Activated T-helper 2 cell treated with anti-CD3 and anti-CD28 coated beads, Interferon-gamma antibody, Interleukin-2, Interleukin-4, amounts not matched to agents 10 μg/mL and 5 μg/mL and 100 μg/mL, durations not matched to agents 14 hours and 24 hours and 36 hours (primary cell): Measurements from ENCODE around the gene APBA2. TPM values are rescaled to one million over a fixed set of nuclear protein-coding genes. Genes with fewer than 3 reads are reported as not detected.

Experiments
- DNase-seq: peaks from one replicate; pipeline ENCODE4 v3.0.0; 2021; ENCODE audit warnings: low spot score
- H3K27ac Mint-ChIP-seq: one replicate; pipeline ENCODE4 v1.8.0; 2021; ENCODE audit warnings: mixed read lengths
- H3K27me3 Mint-ChIP-seq: one replicate; pipeline ENCODE4 v1.8.0; 2021; ENCODE audit warnings: low read depth, mixed read lengths
- H3K36me3 Mint-ChIP-seq: one replicate; pipeline ENCODE4 v1.8.0; 2021; ENCODE audit warnings: low read depth, mixed read lengths
- H3K4me1 Mint-ChIP-seq: one replicate; pipeline ENCODE4 v1.8.0; 2021; ENCODE audit warnings: low read depth, mixed read lengths
- H3K4me3 Mint-ChIP-seq: one replicate; pipeline ENCODE4 v1.8.0; 2021; ENCODE audit warnings: low read depth, mild to moderate bottlenecking, moderate library complexity, mixed read lengths
- H3K9me3 Mint-ChIP-seq: one replicate; pipeline ENCODE4 v1.8.0; 2021; ENCODE audit warnings: mixed read lengths
- intact Hi-C: fragments of 100-400 bp; cut with micrococcal nuclease; formaldehyde crosslinking; loops from one replicate; pipeline ENCODE4 v1.15.1; 2023
- total RNA-seq: library from RNA; stranded (reverse); gene quantifications from 2 replicates; pipeline ENCODE4 v1.2.3, GENCODE V29; 2022

Gene APBA2
- total RNA-seq, 1 donor from 2014 or later = 1.2 TPM

DNA sequence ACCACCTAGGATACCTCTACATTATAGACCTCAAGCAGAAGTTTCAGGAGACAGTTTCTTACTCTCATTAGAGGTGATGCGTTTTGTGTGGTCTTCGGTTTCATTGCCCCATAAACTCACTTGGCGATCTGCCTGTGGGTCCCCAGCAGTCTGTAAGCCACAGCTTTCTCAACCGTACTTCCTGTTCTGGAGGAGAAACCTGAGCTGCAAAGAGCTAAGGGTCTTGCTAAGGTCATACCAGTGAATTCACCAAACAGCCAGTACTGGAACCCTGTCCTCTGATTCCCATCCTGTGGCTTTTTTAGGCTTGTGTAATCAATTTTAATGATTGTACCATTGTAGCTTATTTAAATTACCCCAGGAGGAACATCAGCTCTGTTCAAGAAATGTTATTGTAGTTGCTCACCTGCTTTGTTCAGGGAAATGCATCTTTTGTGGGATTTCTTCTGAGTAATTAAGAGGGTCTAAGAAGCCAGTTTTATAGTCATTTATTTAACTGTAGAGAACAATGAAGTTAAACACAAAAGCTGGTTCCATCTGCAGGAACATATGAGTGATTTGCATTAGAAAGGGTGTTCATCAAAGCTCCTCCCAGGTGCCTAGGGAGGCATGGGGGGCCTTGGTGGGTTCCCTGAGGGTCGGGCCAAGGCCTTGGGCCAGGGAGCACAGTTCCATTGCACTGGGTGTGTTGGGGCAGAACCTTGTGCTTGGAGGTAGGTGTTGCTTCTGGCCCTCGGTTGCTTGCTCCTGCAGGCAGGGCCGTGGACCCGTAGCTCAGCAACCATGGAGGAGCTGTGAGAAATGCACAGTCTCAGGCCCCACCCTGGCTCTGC lies 69.6 kb downstream of the APBA2 start:
- Mint-ChIP-seq H3K36me3 (no peaks in the 10 kb centered on the region), H3K27ac (peak overlapping the region; percentile 15), H3K4me1 (peaks cover 28% of the 10 kb centered on the region), H3K9me3 (no peaks in the 10 kb centered on the region), H3K27me3 (peaks cover 7% of the 10 kb centered on the region), H3K4me3 (no peak overlapping the region)
- no peak for DNase-seq
- intact Hi-C loops = loop anchor here (1.0 kb wide), 1 partner anchor 8 kb away; no protein-coding TSS in a partner anchor

DNA sequence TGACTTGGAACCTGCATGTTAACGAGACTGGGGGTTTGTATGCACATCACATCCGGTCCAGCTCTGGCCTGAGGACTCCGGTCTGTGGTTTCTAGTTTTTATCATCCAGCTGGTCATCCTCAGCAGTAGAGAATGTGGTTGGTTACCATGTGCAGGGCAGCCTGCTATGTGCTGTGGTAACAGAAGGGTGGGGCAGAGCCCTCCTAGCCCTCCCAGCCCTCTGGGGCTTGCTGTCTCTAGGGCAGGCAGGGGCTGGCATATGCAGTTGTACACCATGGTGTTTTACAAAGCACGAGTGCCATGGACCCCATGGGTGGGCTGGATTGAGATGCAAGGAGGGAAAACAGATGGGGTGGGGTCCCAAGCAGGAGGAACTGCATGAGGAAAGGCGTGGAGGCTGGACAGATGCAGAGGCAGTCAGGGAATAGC lies 70.2 kb downstream of the APBA2 start:
- intact Hi-C loops = loop anchor here (1.0 kb wide), 1 partner anchor 7 kb away; no protein-coding TSS in a partner anchor
- H3K4me1 Mint-ChIP-seq = peaks cover 29% of the 10 kb centered on the region
- no peaks in the 10 kb centered on the region for H3K9me3 Mint-ChIP-seq
- DNase-seq = no peak
- H3K27ac Mint-ChIP-seq = no peak overlapping the region
- no peaks in the 10 kb centered on the region for H3K36me3 Mint-ChIP-seq
- H3K27me3 Mint-ChIP-seq = peaks cover 7% of the 10 kb centered on the region
- H3K4me3 Mint-ChIP-seq = no peak overlapping the region

- Mint-ChIP-seq H3K9me3 (no peaks in the 10 kb centered on the region), H3K4me3 (no peak overlapping the region), H3K27me3 (peaks cover 7% of the 10 kb centered on the region), H3K36me3 (no peaks in the 10 kb centered on the region), H3K4me1 (peaks cover 33% of the 10 kb centered on the region), H3K27ac (no peak overlapping the region)
- intact Hi-C loops = no loop called here
- no peak for DNase-seq
Measured at GRCh38 chr15:28956491-28956890, 70.7 kb downstream of the APBA2 start.

- peaks cover 7% of the 10 kb centered on the region for H3K27me3 Mint-ChIP-seq
- H3K36me3 Mint-ChIP-seq = no peaks in the 10 kb centered on the region
- H3K27ac Mint-ChIP-seq = no peak overlapping the region
- no peak for DNase-seq
- intact Hi-C loops = no loop called here
- no peaks in the 10 kb centered on the region for H3K9me3 Mint-ChIP-seq
- H3K4me1 Mint-ChIP-seq = peaks cover 36% of the 10 kb centered on the region
- H3K4me3 Mint-ChIP-seq = no peak overlapping the region
Measured at GRCh38 chr15:28957606-28958498, 72.1 kb downstream of the APBA2 start.

DNA sequence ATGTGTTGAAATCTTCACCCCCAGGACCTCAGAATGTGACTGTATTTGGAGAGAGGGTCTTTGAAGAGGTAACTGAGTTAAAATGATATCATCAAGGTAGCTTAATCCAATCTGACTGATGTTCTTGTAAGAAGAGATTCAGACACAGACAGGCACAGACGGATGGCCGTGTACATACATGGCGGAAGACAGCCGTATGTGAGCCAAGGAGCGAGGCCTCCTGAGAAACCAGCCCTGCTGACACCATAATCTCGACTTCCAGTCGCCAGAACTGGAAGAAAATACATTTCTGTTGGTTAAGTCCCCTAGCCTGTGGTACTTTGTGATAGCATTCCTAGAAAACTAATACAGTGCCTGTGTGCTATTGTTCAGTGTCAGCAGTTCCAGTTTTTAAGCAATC lies 73.6 kb downstream of the APBA2 start:
- Mint-ChIP-seq H3K27me3 (no peaks in the 10 kb centered on the region), H3K36me3 (no peaks in the 10 kb centered on the region)

DNA sequence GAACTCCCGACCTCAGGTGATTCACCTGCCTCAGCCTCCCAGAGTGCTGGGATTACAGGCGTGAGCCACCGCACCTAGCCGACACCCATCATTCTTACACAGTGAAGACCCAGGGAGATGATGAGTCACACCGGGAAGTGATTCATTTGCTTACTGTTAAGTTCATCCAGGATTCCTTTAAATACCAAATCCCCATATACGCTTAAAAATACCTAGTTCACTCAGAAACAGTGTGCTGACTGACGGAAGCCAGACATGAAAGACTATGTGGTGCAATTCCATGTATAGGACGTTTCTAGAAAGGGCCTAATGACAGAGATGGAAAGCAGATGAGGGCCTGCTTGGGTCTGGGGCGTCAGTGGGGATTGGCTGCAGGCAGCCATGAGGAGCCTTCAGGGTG lies 75.2 kb downstream of the APBA2 start:
- peaks cover 23% of the 10 kb centered on the region for H3K4me1 Mint-ChIP-seq
- peaks cover 2% of the 10 kb centered on the region for H3K27me3 Mint-ChIP-seq
- H3K9me3 Mint-ChIP-seq = no peaks in the 10 kb centered on the region
- H3K4me3 Mint-ChIP-seq = no peak overlapping the region
- H3K27ac Mint-ChIP-seq = no peak overlapping the region
- H3K36me3 Mint-ChIP-seq = no peaks in the 10 kb centered on the region
- DNase-seq = no peak
- intact Hi-C loops = no loop called here

More for the DNA sequence above, 73.6 kb downstream of the APBA2 start:
- Mint-ChIP-seq H3K4me1 (peaks cover 37% of the 10 kb centered on the region), H3K4me3 (no peak overlapping the region), H3K27ac (no peak overlapping the region), H3K9me3 (no peaks in the 10 kb centered on the region)
- intact Hi-C loops = no loop called here
- DNase-seq = no peak

- Mint-ChIP-seq H3K4me1 (peaks cover 20% of the 10 kb centered on the region), H3K27me3 (peaks cover 4% of the 10 kb centered on the region), H3K4me3 (no peak overlapping the region), H3K36me3 (no peaks in the 10 kb centered on the region), H3K9me3 (no peaks in the 10 kb centered on the region), H3K27ac (no peak overlapping the region)
- intact Hi-C loops = no loop called here
- no peak for DNase-seq
Measured at GRCh38 chr15:28961391-28961790, 75.6 kb downstream of the APBA2 start.

DNA sequence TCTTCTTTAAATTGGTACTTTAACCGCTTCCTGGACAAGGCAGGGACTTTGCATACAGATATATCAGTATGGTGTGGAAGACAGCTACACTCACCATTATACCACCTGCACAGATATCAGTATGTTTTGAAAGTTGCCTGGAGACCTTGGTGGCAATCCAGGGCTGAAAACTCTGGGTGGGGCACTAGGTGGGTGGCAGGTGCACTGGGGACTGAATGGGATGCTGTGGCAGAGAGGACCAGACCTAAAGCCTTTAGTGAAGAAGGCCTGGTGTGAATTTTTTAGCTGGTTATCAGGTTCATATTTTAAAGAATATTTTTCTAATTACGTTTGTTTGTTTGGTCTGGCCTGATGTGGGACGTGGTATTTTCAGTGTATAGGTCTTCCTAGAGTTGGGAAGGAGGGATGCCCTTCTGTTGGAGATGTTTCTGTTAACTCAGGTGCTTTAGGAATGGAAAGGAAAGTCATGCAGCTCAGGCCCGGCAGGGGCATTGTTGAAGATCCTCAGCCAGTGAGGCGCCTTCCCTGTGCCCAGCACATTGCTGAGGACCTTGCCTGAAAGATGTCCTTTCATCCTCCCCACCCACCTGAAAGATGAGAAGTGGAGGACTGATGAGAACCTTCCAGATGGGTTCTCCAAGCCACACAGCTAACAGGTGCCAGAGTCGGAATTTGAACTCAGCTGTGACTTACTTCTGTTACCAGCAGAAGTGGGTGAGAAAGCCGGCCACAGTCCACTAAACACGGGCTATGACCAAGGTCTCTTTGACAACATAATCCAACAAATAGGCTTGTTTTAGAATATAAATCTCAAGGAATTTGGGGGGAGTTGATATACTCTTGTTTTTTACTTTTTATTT lies 77.3 kb downstream of the APBA2 start:
- intact Hi-C loops = loop anchor here (1.0 kb wide), 1 partner anchor 8 kb away; no protein-coding TSS in a partner anchor
- DNase-seq = no peak

GRCh38 chr15:28963711-28964081 lies 77.9 kb downstream of the APBA2 start:
- Mint-ChIP-seq H3K4me3 (no peak overlapping the region), H3K36me3 (no peaks in the 10 kb centered on the region), H3K9me3 (no peaks in the 10 kb centered on the region), H3K4me1 (peaks cover 16% of the 10 kb centered on the region), H3K27me3 (peaks cover 6% of the 10 kb centered on the region), H3K27ac (no peak overlapping the region)
- intact Hi-C loops = loop anchor here (1.0 kb wide), 1 partner anchor 8 kb away; no protein-coding TSS in a partner anchor
- DNase-seq = no peak

More for the DNA sequence above, 77.3 kb downstream of the APBA2 start:
- no peak overlapping the region for H3K4me3 Mint-ChIP-seq
- no peaks in the 10 kb centered on the region for H3K36me3 Mint-ChIP-seq
- peaks cover 16% of the 10 kb centered on the region for H3K4me1 Mint-ChIP-seq
- peak overlapping the region; percentile 36 for H3K27ac Mint-ChIP-seq
- peaks cover 6% of the 10 kb centered on the region for H3K27me3 Mint-ChIP-seq
- H3K9me3 Mint-ChIP-seq = no peaks in the 10 kb centered on the region

- H3K9me3 Mint-ChIP-seq = no peaks in the 10 kb centered on the region
- peaks cover 6% of the 10 kb centered on the region for H3K27me3 Mint-ChIP-seq
- intact Hi-C loops = no loop called here
Measured at GRCh38 chr15:28964098-28964497, 78.3 kb downstream of the APBA2 start.

DNA sequence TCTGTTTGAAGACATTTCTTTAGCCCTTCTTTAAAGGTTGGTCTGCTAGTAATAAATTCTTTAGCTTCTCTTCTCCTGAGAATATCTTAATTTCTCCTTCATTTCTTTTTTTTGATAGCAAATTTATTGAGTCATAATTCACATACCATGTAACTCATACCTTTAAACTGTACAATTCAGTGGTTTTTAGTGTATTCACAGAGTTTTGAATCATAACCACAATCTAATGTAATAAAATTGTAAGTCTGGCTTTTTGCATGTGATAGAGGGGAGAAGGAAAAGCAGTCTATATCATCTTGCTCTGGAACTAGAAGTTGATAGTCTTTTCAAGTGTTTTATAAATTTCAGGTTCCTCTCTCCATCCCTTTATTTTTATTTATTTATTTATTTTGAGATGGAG lies 81.3 kb downstream of the APBA2 start:
- no peaks in the 10 kb centered on the region for H3K9me3 Mint-ChIP-seq
- no peak overlapping the region for H3K27ac Mint-ChIP-seq
- intact Hi-C loops = no loop called here
- H3K4me3 Mint-ChIP-seq = no peak overlapping the region
- peaks cover 11% of the 10 kb centered on the region for H3K27me3 Mint-ChIP-seq
- DNase-seq = no peak
- H3K4me1 Mint-ChIP-seq = peaks cover 12% of the 10 kb centered on the region
- no peaks in the 10 kb centered on the region for H3K36me3 Mint-ChIP-seq

More at GRCh38 chr15:28964098-28964497, 78.3 kb downstream of the APBA2 start:
- no peak for DNase-seq
- Mint-ChIP-seq H3K27ac (no peak overlapping the region), H3K36me3 (no peaks in the 10 kb centered on the region), H3K4me3 (no peak overlapping the region), H3K4me1 (peaks cover 16% of the 10 kb centered on the region)

- no peak for DNase-seq
- Mint-ChIP-seq H3K4me3 (no peak overlapping the region), H3K4me1 (peaks cover 8% of the 10 kb centered on the region), H3K27me3 (peaks cover 11% of the 10 kb centered on the region), H3K36me3 (no peaks in the 10 kb centered on the region), H3K27ac (no peak overlapping the region), H3K9me3 (no peaks in the 10 kb centered on the region)
- intact Hi-C loops = no loop called here
Measured at GRCh38 chr15:28967990-28968389, 82.2 kb downstream of the APBA2 start.
